SKM-1 treated with dmso at 0.1 percent for 144 hours (cell line): ENCODE data around the gene B3GNT7.
"Not testable (repeated sequence)": the region's sequence is repeated elsewhere in the genome, so short reads cannot be mapped to it uniquely, and the experiment has no call there.

ENCODE experiments used
- DNase-seq: peaks from one replicate; lab custom pipeline; 2025; ENCODE audit not compliant: unreplicated experiment; lab: John Stamatoyannopoulos, UW

Gene B3GNT7, protein sequence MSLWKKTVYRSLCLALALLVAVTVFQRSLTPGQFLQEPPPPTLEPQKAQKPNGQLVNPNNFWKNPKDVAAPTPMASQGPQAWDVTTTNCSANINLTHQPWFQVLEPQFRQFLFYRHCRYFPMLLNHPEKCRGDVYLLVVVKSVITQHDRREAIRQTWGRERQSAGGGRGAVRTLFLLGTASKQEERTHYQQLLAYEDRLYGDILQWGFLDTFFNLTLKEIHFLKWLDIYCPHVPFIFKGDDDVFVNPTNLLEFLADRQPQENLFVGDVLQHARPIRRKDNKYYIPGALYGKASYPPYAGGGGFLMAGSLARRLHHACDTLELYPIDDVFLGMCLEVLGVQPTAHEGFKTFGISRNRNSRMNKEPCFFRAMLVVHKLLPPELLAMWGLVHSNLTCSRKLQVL

DNA sequence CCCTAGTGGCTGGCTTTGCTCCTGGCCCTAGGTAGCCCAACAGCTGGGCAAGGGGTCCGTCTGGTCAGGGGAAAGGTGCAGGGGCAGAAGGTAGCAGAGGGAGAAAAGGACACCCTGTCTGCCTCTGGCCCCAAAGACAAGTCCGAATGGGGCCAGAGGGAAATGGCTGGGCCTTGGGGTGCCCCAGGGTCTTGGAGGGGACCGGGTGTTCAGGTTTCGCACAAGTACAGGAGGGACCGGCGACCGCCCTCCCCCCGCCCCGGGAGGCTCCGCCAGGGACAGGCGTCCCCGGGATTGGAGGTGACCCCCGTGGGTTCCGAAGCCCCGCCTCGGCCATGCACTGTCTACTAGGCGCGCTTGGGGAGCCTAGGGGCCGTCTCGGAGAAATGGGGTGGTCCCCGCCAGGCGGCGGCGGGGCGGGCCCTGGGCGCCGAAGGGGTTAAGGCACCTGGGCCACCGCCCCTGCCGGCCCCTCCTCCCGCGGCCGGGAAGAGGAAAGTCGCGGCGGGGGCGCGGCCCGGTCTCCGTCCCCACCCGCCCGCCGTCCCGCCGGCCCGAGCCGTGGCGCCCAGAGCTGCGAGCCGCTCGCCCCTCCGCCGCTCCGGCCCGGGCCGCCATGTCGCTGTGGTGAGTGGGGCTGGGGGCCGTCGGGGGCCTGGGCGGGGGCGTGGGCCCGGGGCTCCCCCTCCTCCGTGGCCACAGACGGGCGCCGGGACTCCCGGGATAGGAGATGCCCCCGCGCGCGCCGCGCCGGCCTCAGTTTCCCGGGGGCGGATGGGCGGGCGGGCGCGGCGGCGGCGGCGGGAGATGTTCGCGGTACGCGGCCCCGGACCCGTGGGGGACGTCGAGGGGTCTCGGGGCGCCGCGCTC is at the start of gene B3GNT7:
TSS of gene B3GNT7 (plus strand) at position 523 of the 870 bp plus-strand sequence. CDS start at position 617, 94 bp downstream.
- DNase-seq, result no peak

DNA sequence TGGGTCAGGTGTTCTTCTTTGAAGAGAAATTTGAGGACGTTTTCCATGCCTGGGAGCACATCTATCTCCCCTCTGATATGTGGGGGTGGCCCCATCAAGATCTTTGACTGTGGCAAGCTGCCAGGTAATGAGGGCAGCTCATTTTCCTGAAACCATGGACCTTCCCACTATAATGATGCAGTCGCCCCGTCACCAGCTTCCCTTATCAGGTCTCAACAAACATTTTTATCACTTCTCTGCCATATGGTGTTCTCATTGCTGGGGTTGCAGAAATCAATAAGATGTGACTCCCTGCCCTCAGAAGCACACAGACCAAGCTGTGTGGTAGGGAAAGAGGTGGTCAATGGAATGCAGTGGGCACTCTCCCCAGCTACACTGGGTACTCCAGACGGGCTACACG is 48.4 kb upstream of the B3GNT7 start:
- no peak for DNase-seq

DNA sequence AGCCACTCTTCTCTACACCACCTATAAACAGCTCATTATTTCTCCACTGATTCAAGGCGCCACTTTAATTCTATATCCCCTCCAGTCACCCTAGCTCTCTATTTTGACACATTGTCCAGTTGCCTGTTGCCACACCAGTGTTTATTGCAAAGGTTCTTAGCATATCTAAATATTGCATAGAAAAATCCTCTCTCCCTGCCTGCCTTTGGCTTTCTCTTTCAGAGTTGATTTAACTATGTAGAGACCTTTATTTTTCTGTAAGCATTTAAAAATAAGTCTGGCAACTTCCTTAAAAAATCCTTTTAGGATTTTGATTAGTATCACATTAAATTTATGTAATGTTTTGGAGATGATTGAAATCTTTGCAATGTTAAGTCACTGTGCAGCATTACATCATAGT is 47.9 kb upstream of the B3GNT7 start:
- no peak for DNase-seq

DNA sequence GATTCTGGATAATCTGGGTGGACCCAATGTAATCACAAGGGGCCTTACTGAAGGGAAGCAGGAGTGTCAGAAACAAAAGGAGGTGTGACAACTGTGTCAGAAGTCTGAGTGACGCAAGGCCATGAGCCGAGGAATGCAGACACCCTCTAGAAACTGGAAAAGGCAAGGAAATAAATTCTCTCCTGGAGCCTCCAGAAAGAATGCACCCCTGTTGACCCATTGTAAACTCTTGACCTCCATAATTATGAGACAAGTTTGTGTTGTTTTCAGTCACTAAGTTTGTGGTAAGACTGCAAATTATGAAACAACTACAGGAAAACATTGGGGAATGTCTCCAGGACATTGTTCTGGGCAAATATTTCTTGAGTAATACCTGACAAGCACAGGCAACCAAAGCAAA is 47.3 kb upstream of the B3GNT7 start:
- DNase-seq, result no peak

DNA sequence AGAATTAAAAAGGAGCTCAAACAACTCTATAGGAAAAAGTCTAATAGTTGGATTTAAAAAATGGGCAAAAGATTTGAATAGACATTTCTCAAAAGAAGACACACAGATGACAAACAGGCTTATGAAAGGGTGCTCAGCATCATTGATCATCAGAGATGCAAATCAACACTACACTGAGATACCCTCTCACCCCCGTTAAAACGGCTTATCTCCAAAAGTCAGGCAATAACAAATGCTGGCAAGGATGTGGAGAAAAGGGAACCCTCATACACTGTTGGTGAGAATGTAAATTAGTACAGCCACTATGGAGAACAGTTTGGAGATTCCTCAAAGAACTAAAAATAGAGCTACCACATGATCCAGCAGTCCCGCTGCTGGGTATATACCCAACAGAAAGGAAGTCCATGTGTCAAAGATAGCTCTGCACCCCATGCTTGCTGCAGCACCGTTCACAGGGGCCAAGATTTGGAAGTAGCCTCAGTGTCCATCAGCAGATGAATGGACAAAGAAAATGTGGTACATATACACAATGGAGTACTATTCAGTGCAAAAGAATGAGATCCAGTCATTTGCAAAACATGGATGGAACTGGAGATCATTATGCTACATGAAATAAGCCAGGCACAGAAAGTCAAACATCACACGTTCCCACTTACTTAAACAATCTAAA is 46.7 kb upstream of the B3GNT7 start:
- DNase-seq, result no peak

DNA sequence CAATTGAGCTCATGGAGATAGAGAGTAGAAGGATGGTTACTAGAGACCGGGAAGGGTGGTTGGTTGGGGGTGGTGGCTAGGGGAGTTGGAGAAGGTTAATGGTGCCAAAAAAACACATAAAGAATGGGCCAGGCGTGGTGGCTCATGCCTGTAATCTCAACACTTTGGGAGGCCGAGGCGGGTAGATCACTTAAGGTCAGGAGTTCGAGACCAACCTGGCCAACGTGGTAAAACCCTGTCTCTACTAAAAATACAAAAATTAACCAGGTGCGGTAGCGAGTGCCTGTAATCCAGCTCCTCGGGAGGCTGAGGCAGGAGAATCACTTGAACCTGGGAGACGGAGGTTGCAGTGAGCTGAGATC is 46.2 kb upstream of the B3GNT7 start:
- DNase-seq, result not testable (repeated sequence)

DNA sequence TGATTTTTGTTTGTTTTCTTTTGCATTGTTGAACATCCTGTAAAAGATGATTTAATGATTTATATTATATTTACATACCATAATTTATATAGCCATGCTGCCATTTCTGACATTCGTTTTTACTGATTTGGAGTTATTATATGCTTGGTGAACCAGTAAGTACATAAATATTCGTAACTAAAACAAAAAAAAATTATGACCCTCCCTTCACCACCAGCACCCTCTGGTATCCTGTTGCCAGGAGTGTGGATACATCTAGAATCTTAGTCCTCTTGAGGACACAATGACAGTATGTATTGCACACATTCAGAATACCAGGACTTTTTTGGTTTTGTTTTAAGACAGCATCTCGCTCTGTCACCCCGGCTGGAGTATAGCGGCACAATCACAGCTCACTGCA is 43.9 kb upstream of the B3GNT7 start:
- no peak for DNase-seq

DNA sequence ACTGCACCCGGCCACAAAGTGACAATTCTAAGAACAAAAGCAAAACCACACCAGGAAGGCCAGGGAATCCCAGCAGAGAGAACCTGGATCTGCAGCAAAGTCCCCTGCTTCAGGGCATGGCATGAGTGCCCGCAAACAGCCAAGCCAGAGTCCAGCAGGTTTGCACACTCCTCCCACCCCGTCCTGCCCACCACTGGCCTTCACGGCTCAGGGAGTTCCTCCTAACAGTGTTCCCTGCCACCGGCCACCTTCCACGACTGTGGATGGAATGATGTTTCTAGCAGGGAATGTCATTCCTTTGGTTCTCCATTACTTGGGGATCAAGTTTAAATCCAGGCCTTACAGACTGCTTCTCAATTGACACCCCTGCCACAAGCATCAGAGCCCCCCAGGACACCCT is 42.0 kb upstream of the B3GNT7 start:
- no peak for DNase-seq

DNA sequence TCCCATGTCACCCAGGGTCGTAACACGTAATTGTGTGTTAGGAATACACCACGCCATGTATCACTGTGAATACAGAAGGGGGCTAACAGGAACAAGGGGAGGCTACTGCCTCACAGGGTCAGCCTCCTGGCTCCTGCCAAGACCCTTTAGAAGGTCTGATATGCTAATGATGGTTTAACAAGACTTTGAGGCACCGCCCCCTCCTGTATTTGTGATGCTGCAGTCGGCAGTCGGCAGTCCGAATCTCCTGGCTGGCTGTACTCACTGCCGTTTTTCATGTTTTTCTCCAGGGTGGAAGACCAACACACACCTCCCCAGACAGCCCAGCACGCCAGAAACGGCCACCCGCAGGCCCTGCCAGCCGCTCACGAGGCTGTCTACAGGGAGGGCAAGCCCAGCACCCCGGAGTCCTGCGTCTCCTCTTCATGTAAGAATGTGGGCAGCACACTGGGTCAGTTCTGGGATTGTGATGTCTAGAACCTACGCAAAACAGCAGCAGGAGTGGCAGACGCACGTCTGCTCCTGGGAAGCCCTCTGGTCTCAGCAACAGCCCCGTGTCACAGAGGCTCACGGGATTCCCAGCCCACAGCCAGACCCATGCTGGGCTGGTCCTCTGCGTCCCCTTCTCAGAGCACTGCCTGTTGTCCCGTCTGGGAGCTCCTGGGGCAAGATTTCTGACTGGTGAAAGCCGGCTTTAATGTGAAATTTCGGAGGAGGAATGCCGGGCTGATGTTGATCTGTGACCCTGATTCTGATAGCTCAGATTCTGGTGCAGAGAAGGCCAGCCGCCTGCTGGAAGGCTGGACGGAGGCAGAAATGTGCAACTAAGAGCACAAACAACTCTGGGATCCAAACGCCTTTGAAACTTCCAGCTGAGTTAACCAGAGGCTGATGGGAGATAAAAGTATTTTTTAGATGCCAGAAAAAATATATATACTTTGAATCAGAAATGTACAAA is 39.7 kb upstream of the B3GNT7 start:
- no peak for DNase-seq

DNA sequence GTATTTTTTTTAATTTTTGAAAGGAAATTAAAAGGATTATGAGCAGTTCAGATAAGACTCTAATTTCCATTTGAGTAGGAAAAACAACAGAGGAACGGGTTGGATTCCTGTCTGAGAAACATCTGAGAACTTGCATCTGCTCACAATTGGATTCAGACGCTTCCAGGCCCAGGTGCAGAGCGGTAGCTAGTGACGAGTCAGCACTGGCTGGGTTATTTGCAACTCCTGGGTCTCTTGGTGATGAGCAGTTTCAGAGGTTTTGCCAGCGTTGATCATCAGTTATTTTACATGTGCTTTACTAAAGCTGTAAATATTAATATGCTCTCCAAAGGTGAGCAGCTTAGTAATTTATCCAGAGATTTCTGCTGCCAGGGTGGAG is 39.1 kb upstream of the B3GNT7 start:
- no peak for DNase-seq

DNA sequence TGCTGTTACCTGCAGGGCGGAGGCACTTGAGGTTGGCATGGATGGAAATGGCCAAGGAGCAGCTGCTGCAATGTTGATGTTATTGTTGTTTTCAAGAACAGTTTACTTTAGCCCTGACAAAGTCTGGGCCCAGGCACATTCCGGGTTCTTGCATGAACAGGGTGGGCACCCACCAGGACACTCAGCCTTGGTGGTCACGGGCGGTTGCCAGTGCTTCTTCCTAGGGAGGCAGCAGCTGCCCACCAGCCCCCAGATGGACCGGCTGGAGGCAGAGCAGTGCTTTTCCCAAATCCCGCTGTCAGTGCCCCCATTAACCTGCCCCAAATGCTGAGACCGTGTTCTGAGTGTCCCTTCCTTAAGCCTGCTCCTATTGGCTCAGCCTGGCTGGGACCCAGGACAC is 38.5 kb upstream of the B3GNT7 start:
- DNase-seq, result no peak

DNA sequence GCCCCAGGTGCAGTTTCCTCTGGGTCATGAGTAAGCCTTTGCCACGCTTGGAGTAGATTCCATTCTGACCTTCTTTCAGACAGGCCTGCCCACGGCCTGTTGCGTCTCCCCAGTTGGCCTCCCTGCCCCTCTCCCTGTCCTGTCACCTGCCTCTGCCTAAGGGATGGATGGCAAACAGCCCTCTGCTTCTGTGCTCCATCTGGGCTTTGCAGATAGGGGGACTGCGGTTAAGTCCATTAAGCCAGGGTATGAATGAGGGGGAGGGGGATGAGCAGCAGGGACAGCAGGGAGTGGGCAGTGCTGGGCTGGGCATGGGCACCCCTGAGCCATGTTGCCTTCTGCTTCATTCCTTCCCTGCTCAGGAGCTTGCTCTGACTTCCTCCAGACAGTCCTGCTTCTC is 37.6 kb upstream of the B3GNT7 start:
- DNase-seq, result no peak

DNA sequence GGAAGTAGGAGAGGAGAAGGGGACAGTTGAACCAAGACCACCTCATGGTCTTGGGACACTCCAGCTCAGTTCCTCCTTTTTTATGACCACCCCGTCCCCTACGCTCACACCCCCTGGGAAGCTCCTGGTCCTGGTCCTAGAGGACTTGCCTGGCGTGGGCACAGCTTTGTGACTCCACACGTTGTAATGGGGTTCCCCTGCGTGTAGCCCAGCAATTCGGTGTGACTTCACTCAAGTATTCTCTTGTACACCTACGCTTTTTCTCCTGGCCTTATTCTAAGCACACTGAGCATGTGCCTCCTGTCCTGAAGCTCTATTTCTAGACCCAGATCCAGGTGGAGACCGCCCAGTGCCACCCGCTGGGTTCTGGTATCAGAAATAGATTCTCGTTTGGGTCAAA is 36.1 kb upstream of the B3GNT7 start:
- DNase-seq, result no peak

DNA sequence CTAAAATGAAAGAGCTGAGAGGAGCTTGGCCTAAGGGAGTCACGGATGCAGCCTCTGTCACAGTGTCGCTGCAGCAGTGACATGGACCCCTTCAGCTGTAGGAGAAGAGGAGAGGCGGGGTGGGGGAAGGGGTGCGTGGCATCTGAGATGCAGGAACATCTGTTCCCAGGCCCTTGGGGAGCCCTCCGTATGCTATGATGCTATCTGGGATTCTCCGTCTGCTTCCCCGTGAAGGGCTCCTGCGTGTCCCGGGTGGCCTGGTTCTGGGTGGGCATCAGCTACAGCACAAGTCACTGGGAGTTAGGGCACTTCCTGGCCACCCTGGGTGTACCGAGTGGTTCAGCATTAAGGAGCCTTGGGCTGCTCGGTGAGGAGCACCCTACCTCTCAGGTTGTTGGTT is 35.6 kb upstream of the B3GNT7 start:
- DNase-seq, result no peak

DNA sequence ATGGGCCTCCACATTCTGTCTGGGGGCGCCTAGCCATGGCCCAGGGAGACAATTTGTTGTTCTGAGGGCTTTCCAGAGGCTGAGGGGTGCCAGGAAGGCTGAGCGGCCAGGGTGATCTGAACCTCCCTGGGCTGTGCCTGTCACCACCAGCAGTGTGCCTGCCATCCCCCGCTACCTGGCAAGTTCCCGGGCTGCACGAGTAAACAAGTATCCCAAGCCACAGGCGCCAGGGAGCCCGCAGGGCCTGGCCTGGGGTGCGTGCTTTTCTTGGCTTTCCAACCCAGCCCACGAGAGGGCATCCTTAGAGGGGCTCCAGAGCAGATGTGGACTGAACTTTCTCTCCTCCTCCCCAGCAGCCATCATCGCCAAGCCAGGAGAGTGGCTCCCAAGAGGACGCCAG is 35.1 kb upstream of the B3GNT7 start:
- DNase-seq, result no peak

DNA sequence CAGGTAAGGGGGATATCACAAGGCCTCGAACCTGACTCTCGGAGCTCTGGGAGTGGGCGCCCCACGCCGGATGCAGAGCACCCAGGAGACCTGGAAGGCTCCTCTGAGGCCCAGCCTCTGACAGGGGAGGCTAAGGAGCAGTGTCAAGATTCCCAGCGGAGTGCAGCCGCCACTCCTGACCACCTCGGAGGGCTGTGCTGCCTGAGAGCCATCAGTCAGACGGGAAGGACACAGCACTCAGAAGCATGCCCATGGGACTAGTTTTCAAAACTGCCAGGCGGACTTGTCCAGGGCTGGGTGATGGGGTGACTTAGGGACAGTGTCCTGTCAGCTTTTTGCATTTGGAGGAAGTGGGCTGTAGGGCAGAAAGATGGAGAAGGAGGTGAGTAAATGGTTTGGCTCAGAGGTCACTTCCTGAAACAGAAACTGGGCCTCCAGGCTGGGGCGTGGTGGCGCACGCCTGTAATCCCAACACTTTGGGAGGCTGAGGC is 34.6 kb upstream of the B3GNT7 start:
- peak; percentile 29 for DNase-seq

DNA sequence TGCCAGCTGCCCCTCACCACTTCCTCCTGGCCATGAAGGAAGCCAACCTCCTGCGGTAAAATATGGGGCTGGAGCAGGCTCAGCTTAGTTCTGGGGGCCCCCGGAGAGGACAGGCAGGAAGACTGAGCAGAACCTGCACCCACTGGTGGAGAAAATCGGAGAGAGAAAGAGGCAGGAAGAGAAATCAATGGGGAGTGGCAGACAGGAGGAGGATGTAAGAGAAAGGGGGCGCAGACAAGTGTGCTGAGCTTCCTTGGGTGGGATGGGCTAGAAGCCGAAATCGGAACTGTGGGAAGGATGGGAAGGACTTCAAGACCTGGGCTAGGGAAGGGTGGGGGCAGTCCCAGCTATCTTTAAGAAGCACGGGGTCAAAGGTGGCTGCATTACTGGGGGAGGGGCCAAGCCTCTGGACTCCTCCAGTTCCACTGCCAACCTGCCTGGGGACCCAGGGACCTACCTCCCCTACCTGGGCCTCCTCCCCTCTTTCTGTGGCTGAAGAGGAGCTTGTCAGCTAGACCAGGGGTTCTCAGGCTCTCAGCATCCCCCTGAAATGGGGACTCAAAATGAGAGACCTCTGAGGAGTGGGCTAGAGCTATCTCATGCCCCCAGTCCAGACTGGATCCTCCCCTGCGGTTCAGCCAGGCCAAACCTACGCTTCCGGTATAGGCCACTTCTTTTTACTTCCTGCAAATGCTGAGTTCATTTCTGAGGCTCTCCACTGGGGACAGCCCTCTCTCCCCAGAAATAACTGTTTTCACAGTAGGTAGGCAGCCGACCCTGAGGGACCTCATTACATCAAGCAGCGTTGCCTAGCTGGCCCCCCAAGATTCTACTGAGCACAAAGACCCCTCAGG is 33.6 kb upstream of the B3GNT7 start:
- peak; percentile 45 for DNase-seq

DNA sequence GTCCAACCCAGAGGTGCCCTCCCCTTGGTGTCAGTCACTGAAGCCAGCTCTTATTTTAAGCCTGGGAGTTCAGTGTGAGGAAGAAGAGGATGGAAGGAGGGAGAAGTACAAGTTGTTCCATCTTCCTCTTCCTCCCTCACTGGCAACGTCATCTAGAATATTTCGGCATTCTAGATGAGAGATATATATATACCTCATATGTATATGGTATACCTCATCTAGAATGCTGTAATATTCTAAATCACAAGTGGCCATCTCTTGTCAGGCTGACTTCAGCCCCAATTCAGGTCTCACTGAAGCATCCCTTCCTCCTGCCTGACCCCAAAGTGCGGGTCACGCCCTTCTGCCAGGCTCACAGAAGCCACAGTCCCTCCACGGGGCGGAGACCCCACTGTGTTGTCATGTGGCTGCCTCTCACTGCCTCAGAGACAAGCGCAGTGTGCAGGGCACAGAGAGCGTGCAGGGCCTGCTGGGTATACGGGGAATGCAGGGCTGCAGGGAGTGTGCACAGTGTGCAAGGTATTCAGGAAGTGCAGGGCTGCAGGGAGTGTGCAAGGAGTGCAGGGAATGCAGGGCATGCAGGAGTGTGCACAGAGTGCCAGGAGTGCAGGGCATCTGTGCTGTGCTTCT is 32.8 kb upstream of the B3GNT7 start:
- DNase-seq, result no peak

DNA sequence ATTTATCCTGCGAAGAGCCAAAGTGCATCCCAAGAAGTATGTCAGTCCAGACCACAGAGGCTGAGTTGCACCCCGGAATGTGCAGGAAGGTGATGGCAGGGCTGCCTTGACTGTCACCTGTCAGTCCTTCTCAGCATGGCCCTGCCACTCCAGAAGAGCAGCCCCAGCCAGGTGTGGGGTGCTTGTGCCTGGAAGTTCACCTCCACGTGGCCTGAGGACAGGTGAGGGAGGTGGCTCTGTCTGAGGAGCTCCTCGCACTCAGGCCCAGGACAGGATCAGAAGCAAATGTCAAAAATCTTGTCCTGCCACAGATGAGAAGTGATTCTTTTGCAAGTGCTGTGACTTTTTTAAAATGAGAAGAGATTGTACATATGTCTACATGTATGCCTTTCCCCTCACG is 31.4 kb upstream of the B3GNT7 start:
- no peak for DNase-seq
